ENCODE results near the gene KRTAP4-2. TPM values are rescaled to one million over a fixed set of nuclear protein-coding genes. Genes with fewer than 3 reads are reported as not detected.

The KRTAP4-2 gene
- total RNA-seq, 3 donors from 2014 or later (not counting 1 experiment from before 2014, with no cell fraction given) = not detected

- H3K4me3 Mint-ChIP-seq = no peak overlapping the region
Observed at GRCh38 chr17:41171886-41172285, 6.1 kb downstream of the KRTAP4-2 start.

GRCh38 chr17:41168121-41168520, 9.9 kb downstream of the KRTAP4-2 start, which contains the start of gene KRTAP4-3:
Gene KRTAP4-3 (minus strand): TSS chr17:41168221. CDS start chr17:41168172, 49 bp downstream.
- H3K36me3 ChIP-seq (ENCODE audit: control insufficient read depth, insufficient read depth, low read length) = no peaks in the 10 kb centered on the region
- Mint-ChIP-seq H3K27me3 (ENCODE audit: low read depth in 2 of 2) (peaks cover 11 to 30% of the 10 kb centered on the region in 2 donors), H3K4me1 (no peaks in the 10 kb centered on the region), H3K4me3 (no peak within 1 kb of the TSS), H3K27ac (no peak within 1 kb of the TSS), H3K9me3 (no peaks in the 10 kb centered on the region), H3K36me3 (no peaks in the 10 kb centered on the region)
- no peak for TF ChIP-seq CTCF (IDR thresholded peaks at IDR 0.05)
- H3K9me3 ChIP-seq (ENCODE audit: control insufficient read depth, insufficient read depth, low read length) = no peaks in the 10 kb centered on the region
- no peak for DNase-seq
- intact Hi-C loops (cut with micrococcal nuclease) = no loop called here
- WGBS (ENCODE audit: insufficient coverage) = 100% methylated on average over 1 of the region's 1 CpG
- H3K27me3 ChIP-seq (ENCODE audit: control insufficient read depth, insufficient read depth, low read length) = no peaks in the 10 kb centered on the region
- H3K4me1 ChIP-seq (ENCODE audit: control insufficient read depth, insufficient read depth, low read length) = no peaks in the 10 kb centered on the region
- H3K27ac ChIP-seq (ENCODE audit: low read length) = no peak within 1 kb of the TSS
- H3K4me3 ChIP-seq (ENCODE audit: low read length) = no peak within 1 kb of the TSS
- no peak for ATAC-seq

More at GRCh38 chr17:41171886-41172285, 6.1 kb downstream of the KRTAP4-2 start:
- no peak for DNase-seq
- no peaks in the 10 kb centered on the region for H3K9me3 Mint-ChIP-seq
- Histone ChIP-seq H3K27me3 (ENCODE audit: control insufficient read depth, insufficient read depth, low read length) (no peaks in the 10 kb centered on the region), H3K4me3 (ENCODE audit: low read length) (no peak overlapping the region), H3K4me1 (ENCODE audit: control insufficient read depth, insufficient read depth, low read length) (peaks cover 5% of the 10 kb centered on the region), H3K9me3 (ENCODE audit: control insufficient read depth, insufficient read depth, low read length) (no peaks in the 10 kb centered on the region), H3K36me3 (ENCODE audit: control insufficient read depth, insufficient read depth, low read length) (no peaks in the 10 kb centered on the region), H3K27ac (ENCODE audit: low read length) (no peak overlapping the region)
- H3K27ac Mint-ChIP-seq = no peak overlapping the region
- no peak for ATAC-seq
- no peaks in the 10 kb centered on the region for H3K4me1 Mint-ChIP-seq
- WGBS (ENCODE audit: insufficient coverage) = 66% methylated on average over 2 of the region's 2 CpGs
- intact Hi-C loops (cut with micrococcal nuclease) = no loop called here
- H3K36me3 Mint-ChIP-seq = no peaks in the 10 kb centered on the region
- TF ChIP-seq CTCF (IDR thresholded peaks at IDR 0.05) = no peak
- peaks cover 14 to 28% of the 10 kb centered on the region in 2 donors for H3K27me3 Mint-ChIP-seq (ENCODE audit: low read depth in 2 of 2)

GRCh38 chr17:41167561-41167960, 10.5 kb downstream of the KRTAP4-2 start:
- no peaks in the 10 kb centered on the region for H3K36me3 ChIP-seq (ENCODE audit: control insufficient read depth, insufficient read depth, low read length)
- no peak overlapping the region for H3K27ac ChIP-seq (ENCODE audit: low read length)
- no peaks in the 10 kb centered on the region for H3K9me3 ChIP-seq (ENCODE audit: control insufficient read depth, insufficient read depth, low read length)
- H3K27me3 ChIP-seq (ENCODE audit: control insufficient read depth, insufficient read depth, low read length) = no peaks in the 10 kb centered on the region
- no peaks in the 10 kb centered on the region for H3K4me1 ChIP-seq (ENCODE audit: control insufficient read depth, insufficient read depth, low read length)
- no peak for ATAC-seq
- DNase-seq = no peak
- Mint-ChIP-seq H3K9me3 (no peaks in the 10 kb centered on the region), H3K27me3 (ENCODE audit: low read depth in 2 of 2) (peaks cover 11 to 34% of the 10 kb centered on the region in 2 donors), H3K27ac (no peak overlapping the region), H3K4me3 (no peak overlapping the region), H3K4me1 (no peaks in the 10 kb centered on the region), H3K36me3 (no peaks in the 10 kb centered on the region)
- TF ChIP-seq CTCF (IDR thresholded peaks at IDR 0.05) = no peak
- H3K4me3 ChIP-seq (ENCODE audit: low read length) = no peak overlapping the region
- intact Hi-C loops (cut with micrococcal nuclease) = no loop called here
- WGBS (ENCODE audit: insufficient coverage) = 84% methylated on average over 7 of the region's 7 CpGs

- 88% methylated on average over 5 of the region's 7 CpGs for WGBS (ENCODE audit: insufficient coverage)
- Mint-ChIP-seq H3K4me3 (no peak overlapping the region), H3K27me3 (ENCODE audit: low read depth in 2 of 2) (peaks cover 10 to 26% of the 10 kb centered on the region in 2 donors), H3K9me3 (no peaks in the 10 kb centered on the region), H3K4me1 (no peaks in the 10 kb centered on the region), H3K27ac (no peak overlapping the region), H3K36me3 (no peaks in the 10 kb centered on the region)
- Histone ChIP-seq H3K36me3 (ENCODE audit: control insufficient read depth, insufficient read depth, low read length) (no peaks in the 10 kb centered on the region), H3K27me3 (ENCODE audit: control insufficient read depth, insufficient read depth, low read length) (no peaks in the 10 kb centered on the region), H3K9me3 (ENCODE audit: control insufficient read depth, insufficient read depth, low read length) (no peaks in the 10 kb centered on the region), H3K4me1 (ENCODE audit: control insufficient read depth, insufficient read depth, low read length) (no peaks in the 10 kb centered on the region), H3K27ac (ENCODE audit: low read length) (no peak overlapping the region), H3K4me3 (ENCODE audit: low read length) (no peak overlapping the region)
- TF ChIP-seq CTCF (IDR thresholded peaks at IDR 0.05) = no peak
- no peak for DNase-seq
- intact Hi-C loops (cut with micrococcal nuclease) = no loop called here
- ATAC-seq = no peak
Observed at GRCh38 chr17:41163828-41164227, 14.2 kb downstream of the KRTAP4-2 start.

Measured in natural killer cell (primary cell).